Sigmoid colon (tissue), 4 donors: ENCODE measurements around the gene ALKBH1.

Experiments used
- CTCF ChIP-seq, 4 experiments: fragments of 450-650 bp in 3 of 4; fragments of 200-600 bp in 1 of 4; IDR thresholded peaks; one replicate each; pipeline ENCODE4 v1.5.1; 2016 to 2019; ENCODE audit warnings: antibody characterized with exemption in 4 of 4, mild to moderate bottlenecking in 3 of 4, moderate library complexity in 2 of 4
- EP300 ChIP-seq, 4 donors: sonication (generic); formaldehyde crosslinking; IDR thresholded peaks; one replicate each; pipeline ENCODE4 v1.6.1; 2017; ENCODE audit warnings: antibody characterized with exemption in 4 of 4
- POLR2A ChIP-seq, 2 donors: fragments of 450-650 bp; IDR thresholded peaks; one replicate each; pipeline ENCODE4 v1.6.1; 2016; ENCODE audit warnings: antibody characterized with exemption in 2 of 2, mild to moderate bottlenecking in 2 of 2, moderate library complexity in 2 of 2
- POLR2AphosphoS5 ChIP-seq, 4 donors: sonication (generic); formaldehyde crosslinking; IDR thresholded peaks; one replicate each; pipeline ENCODE4 v1.6.1; 2017; ENCODE audit warnings: antibody characterized with exemption in 4 of 4

GRCh38 chr14:77638771-77639171 is 69.1 kb downstream of the ALKBH1 start:
- no peak for TF ChIP-seq POLR2AphosphoS5 (IDR thresholded peaks at IDR 0.05)
- no peak for TF ChIP-seq POLR2A (IDR thresholded peaks at IDR 0.05)
- TF ChIP-seq EP300 (IDR thresholded peaks at IDR 0.05) = no peak
- TF ChIP-seq CTCF (IDR thresholded peaks at IDR 0.05) = no peak
